ENCODE data around the gene SAYSD1.

Gene SAYSD1

DNA sequence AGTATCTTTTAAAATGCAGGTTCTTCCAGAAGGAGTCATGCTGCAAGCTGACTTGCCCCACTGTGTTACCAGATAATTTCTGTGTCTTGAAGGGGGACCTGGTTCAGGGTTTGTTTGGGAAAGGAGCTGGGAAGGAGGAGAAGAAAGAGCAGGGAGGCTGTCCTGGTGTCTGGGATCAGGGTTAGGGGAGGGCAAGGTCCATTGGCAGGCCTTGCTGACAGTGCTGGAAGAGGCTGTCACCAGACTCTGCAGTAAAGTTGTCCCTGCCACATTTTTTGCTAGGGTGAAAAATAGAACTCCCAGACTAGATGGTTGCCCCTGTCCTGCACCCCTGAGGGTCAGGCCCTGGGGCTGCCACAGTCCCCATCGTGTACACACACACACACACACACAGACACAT, 51.5 kb downstream of the SAYSD1 start:
- Histone ChIP-seq H3K79me1 (ENCODE audit: low read length) (no peaks in the 10 kb centered on the region), H3K27ac (ENCODE audit: low read depth, low read length) (no peak overlapping the region), H3K14ac (ENCODE audit: low read length) (no peak overlapping the region), H2BK12ac (ENCODE audit: low read length) (no peak overlapping the region), H2BK120ac (ENCODE audit: insufficient read depth, low read length, poor library complexity) (no peak overlapping the region), H2BK5ac (ENCODE audit: low read depth, low read length, poor library complexity) (no peak overlapping the region), H2AK5ac (ENCODE audit: low read length) (no peak overlapping the region), H2AFZ (ENCODE audit: insufficient read depth, low read length, poor library complexity) (no peak overlapping the region), H4K8ac (ENCODE audit: low read depth, low read length) (no peak overlapping the region), H3K4me3 (ENCODE audit: low read depth, low read length) (no peak overlapping the region), H3K27me3 (ENCODE audit: insufficient read depth, low read length) (no peaks in the 10 kb centered on the region), H4K12ac (ENCODE audit: low read depth, low read length) (no peak overlapping the region), H3K4me1 (ENCODE audit: control insufficient read depth in 1 of 2, insufficient read depth in 2 of 2, low read length in 2 of 2) (no peaks in the 10 kb centered on the region), H3K4ac (ENCODE audit: low read depth, low read length) (no peak overlapping the region), H4K91ac (ENCODE audit: low read depth, low read length) (no peak overlapping the region), H3K9ac (ENCODE audit: low read length) (no peak overlapping the region), H3K79me2 (ENCODE audit: control insufficient read depth, insufficient read depth, low read length, poor library complexity) (no peaks in the 10 kb centered on the region), H3K9me3 (ENCODE audit: insufficient read depth, low read depth, low read length) (no peaks in the 10 kb centered on the region), H3K18ac (ENCODE audit: low read length) (no peak overlapping the region), H3K36me3 (ENCODE audit: control insufficient read depth in 1 of 2, insufficient read depth in 2 of 2, low read length in 2 of 2) (no peaks in the 10 kb centered on the region), H3K23ac (ENCODE audit: low read length) (no peak overlapping the region), H3K4me2 (ENCODE audit: low read length) (no peak overlapping the region)
- no peak for DNase-seq
- no CpG with 5 or more reads among the region's 1 CpG for WGBS (ENCODE audit: extremely low coverage, insufficient coverage, insufficient read length)

DNA sequence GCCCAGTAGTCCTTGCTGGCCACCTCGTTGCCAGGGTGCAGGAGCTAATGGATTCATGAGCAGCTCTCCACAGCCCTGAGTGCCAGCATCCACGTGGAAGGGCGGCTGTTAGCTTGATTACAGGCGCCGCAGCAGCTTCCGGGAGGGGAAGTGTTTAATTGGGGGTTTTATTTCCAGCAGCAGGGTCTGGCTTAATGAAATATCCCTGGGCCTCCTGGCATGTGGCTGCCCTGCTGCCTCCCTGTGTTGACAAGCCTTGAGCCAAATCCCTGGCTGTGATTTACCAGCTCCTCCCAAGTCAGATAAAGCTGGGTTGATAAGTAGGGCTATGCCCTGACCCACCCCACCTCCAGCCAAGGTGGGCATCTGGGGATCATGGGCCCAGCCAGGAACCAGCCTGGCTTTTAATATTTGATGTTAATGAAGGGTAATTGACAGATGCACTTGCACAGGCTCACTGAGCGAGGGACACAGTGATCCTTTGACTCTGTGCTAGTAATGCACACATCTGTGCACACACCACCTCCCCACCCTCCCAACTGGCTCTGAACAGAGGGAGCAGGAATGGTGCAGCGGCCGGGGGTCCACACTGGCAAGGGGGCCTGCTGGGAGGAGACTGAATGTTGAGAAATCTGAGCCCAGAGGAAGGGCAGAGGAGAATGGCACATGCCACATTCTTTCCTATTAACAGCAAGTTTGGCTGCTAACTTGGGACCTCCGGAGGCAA, 52.8 kb downstream of the SAYSD1 start:
- no peak overlapping the region for H2BK5ac ChIP-seq (ENCODE audit: low read depth, low read length, poor library complexity)
- H2AFZ ChIP-seq (ENCODE audit: insufficient read depth, low read length, poor library complexity): no peak overlapping the region
- WGBS (ENCODE audit: extremely low coverage, insufficient coverage, insufficient read length): no CpG with 5 or more reads among the region's 10 CpGs
- H4K8ac ChIP-seq (ENCODE audit: low read depth, low read length): no peak overlapping the region
- H3K4me1 ChIP-seq (ENCODE audit: control insufficient read depth in 1 of 2, insufficient read depth in 2 of 2, low read length in 2 of 2): no peaks in the 10 kb centered on the region
- H2BK12ac ChIP-seq (ENCODE audit: low read length): no peak overlapping the region
- H3K79me1 ChIP-seq (ENCODE audit: low read length): no peaks in the 10 kb centered on the region
- H2AK5ac ChIP-seq (ENCODE audit: low read length): no peak overlapping the region
- no peaks in the 10 kb centered on the region for H3K36me3 ChIP-seq (ENCODE audit: control insufficient read depth in 1 of 2, insufficient read depth in 2 of 2, low read length in 2 of 2)
- no peak overlapping the region for H2BK120ac ChIP-seq (ENCODE audit: insufficient read depth, low read length, poor library complexity)
- DNase-seq: no peak
- no peak overlapping the region for H3K27ac ChIP-seq (ENCODE audit: low read depth, low read length)
- no peak overlapping the region for H3K23ac ChIP-seq (ENCODE audit: low read length)
- no peaks in the 10 kb centered on the region for H3K79me2 ChIP-seq (ENCODE audit: control insufficient read depth, insufficient read depth, low read length, poor library complexity)
- no peak overlapping the region for H3K18ac ChIP-seq (ENCODE audit: low read length)
- H3K4me2 ChIP-seq (ENCODE audit: low read length): no peak overlapping the region
- no peak overlapping the region for H3K4ac ChIP-seq (ENCODE audit: low read depth, low read length)
- no peak overlapping the region for H4K12ac ChIP-seq (ENCODE audit: low read depth, low read length)
- H3K14ac ChIP-seq (ENCODE audit: low read length): no peak overlapping the region
- no peaks in the 10 kb centered on the region for H3K27me3 ChIP-seq (ENCODE audit: insufficient read depth, low read length)
- H3K9me3 ChIP-seq (ENCODE audit: insufficient read depth, low read depth, low read length): no peaks in the 10 kb centered on the region
- no peak overlapping the region for H3K9ac ChIP-seq (ENCODE audit: low read length)
- H4K91ac ChIP-seq (ENCODE audit: low read depth, low read length): no peak overlapping the region
- H3K4me3 ChIP-seq (ENCODE audit: low read depth, low read length): no peak overlapping the region

DNA sequence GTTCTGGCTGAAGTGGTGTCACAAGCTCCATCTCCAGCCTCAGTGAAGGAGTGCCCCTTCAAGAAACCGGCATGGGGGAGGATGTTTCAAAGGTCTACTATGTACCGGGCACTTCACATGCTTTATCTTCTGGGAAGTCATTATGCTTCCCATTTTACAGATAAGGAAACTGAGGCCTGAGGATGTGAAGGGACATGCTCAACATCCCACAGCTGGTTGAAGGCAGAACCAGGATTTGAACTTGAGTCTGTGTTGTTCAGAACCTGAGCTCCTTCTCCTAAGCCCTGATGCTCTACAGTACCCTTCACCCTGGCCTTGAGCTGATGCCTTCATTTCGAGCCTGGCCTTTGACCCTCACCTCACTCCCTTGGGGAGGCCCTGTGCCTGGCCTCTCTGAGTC, 53.4 kb downstream of the SAYSD1 start:
- Histone ChIP-seq H3K9ac (ENCODE audit: low read length) (no peak overlapping the region), H3K18ac (ENCODE audit: low read length) (no peak overlapping the region), H4K91ac (ENCODE audit: low read depth, low read length) (no peak overlapping the region), H3K4ac (ENCODE audit: low read depth, low read length) (no peak overlapping the region), H2AK5ac (ENCODE audit: low read length) (no peak overlapping the region), H3K9me3 (ENCODE audit: insufficient read depth, low read depth, low read length) (no peaks in the 10 kb centered on the region), H3K79me2 (ENCODE audit: control insufficient read depth, insufficient read depth, low read length, poor library complexity) (no peaks in the 10 kb centered on the region), H3K4me1 (ENCODE audit: control insufficient read depth in 1 of 2, insufficient read depth in 2 of 2, low read length in 2 of 2) (no peaks in the 10 kb centered on the region), H3K27ac (ENCODE audit: low read depth, low read length) (no peak overlapping the region), H3K36me3 (ENCODE audit: control insufficient read depth in 1 of 2, insufficient read depth in 2 of 2, low read length in 2 of 2) (no peaks in the 10 kb centered on the region), H3K14ac (ENCODE audit: low read length) (no peak overlapping the region), H3K4me2 (ENCODE audit: low read length) (no peak overlapping the region), H2BK5ac (ENCODE audit: low read depth, low read length, poor library complexity) (no peak overlapping the region), H2BK12ac (ENCODE audit: low read length) (no peak overlapping the region), H4K12ac (ENCODE audit: low read depth, low read length) (no peak overlapping the region), H3K23ac (ENCODE audit: low read length) (no peak overlapping the region), H4K8ac (ENCODE audit: low read depth, low read length) (no peak overlapping the region), H2BK120ac (ENCODE audit: insufficient read depth, low read length, poor library complexity) (no peak overlapping the region), H3K27me3 (ENCODE audit: insufficient read depth, low read length) (no peaks in the 10 kb centered on the region), H2AFZ (ENCODE audit: insufficient read depth, low read length, poor library complexity) (no peak overlapping the region), H3K79me1 (ENCODE audit: low read length) (no peaks in the 10 kb centered on the region), H3K4me3 (ENCODE audit: low read depth, low read length) (no peak overlapping the region)
- DNase-seq: no peak
- WGBS (ENCODE audit: extremely low coverage, insufficient coverage, insufficient read length): no CpG with 5 or more reads among the region's 3 CpGs

DNA sequence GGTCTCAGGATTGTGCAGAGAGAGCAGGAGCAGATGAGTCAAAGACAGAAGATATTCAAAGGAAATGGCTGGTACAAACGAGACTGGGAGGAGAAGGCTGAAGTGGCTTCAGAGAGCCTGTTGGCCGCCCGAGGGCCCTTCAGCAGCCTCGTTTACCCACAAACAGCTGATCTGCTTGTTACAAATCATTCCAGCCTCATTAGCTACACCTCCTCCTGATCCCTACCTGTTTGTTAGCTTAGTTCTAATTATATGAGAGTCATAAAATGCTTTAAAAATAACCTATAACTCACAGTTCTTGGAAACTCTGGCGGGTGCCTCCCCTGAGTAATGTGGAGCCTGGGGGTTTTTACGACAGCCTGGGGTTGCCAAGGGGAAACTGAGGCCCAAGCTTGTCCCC, 53.8 kb downstream of the SAYSD1 start:
- H4K12ac ChIP-seq (ENCODE audit: low read depth, low read length): no peak overlapping the region
- H4K91ac ChIP-seq (ENCODE audit: low read depth, low read length): no peak overlapping the region
- H3K36me3 ChIP-seq (ENCODE audit: control insufficient read depth in 1 of 2, insufficient read depth in 2 of 2, low read length in 2 of 2): no peaks in the 10 kb centered on the region
- H2AK5ac ChIP-seq (ENCODE audit: low read length): no peak overlapping the region
- no peaks in the 10 kb centered on the region for H3K9me3 ChIP-seq (ENCODE audit: insufficient read depth, low read depth, low read length)
- no peak overlapping the region for H3K23ac ChIP-seq (ENCODE audit: low read length)
- no peak overlapping the region for H3K4ac ChIP-seq (ENCODE audit: low read depth, low read length)
- H2AFZ ChIP-seq (ENCODE audit: insufficient read depth, low read length, poor library complexity): no peak overlapping the region
- no peaks in the 10 kb centered on the region for H3K4me1 ChIP-seq (ENCODE audit: control insufficient read depth in 1 of 2, insufficient read depth in 2 of 2, low read length in 2 of 2)
- H3K4me2 ChIP-seq (ENCODE audit: low read length): no peak overlapping the region
- H3K9ac ChIP-seq (ENCODE audit: low read length): no peak overlapping the region
- no peak overlapping the region for H2BK120ac ChIP-seq (ENCODE audit: insufficient read depth, low read length, poor library complexity)
- no peak overlapping the region for H3K27ac ChIP-seq (ENCODE audit: low read depth, low read length)
- no peaks in the 10 kb centered on the region for H3K79me2 ChIP-seq (ENCODE audit: control insufficient read depth, insufficient read depth, low read length, poor library complexity)
- no peaks in the 10 kb centered on the region for H3K79me1 ChIP-seq (ENCODE audit: low read length)
- H2BK5ac ChIP-seq (ENCODE audit: low read depth, low read length, poor library complexity): no peak overlapping the region
- H3K18ac ChIP-seq (ENCODE audit: low read length): no peak overlapping the region
- H4K8ac ChIP-seq (ENCODE audit: low read depth, low read length): no peak overlapping the region
- no peak overlapping the region for H2BK12ac ChIP-seq (ENCODE audit: low read length)
- no peaks in the 10 kb centered on the region for H3K27me3 ChIP-seq (ENCODE audit: insufficient read depth, low read length)
- H3K4me3 ChIP-seq (ENCODE audit: low read depth, low read length): no peak overlapping the region
- H3K14ac ChIP-seq (ENCODE audit: low read length): no peak overlapping the region
- no peak for DNase-seq
- no CpG with 5 or more reads among the region's 6 CpGs for WGBS (ENCODE audit: extremely low coverage, insufficient coverage, insufficient read length)

Data from trophoblast cell (in vitro differentiated cells and primary cell).